Vagina (tissue), 2 donors: ENCODE data around the gene SMAP1. TPM values are rescaled to one million over a fixed set of nuclear protein-coding genes. Genes with fewer than 3 reads are reported as not detected.

Experiments used
- DNase-seq, 2 donors: peaks; one replicate each; pipeline ENCODE4 v3.0.0-alpha.2; 2017; ENCODE audit errors: extremely low spot score in 2 of 2
- H3K27ac ChIP-seq: fragments of 200-600 bp; sonication (generic); one replicate; pipeline ENCODE4 v1.5.1; 2019
- H3K27me3 ChIP-seq: fragments of 200-600 bp; sonication (generic); one replicate; pipeline ENCODE4 v1.5.1; 2019
- H3K36me3 ChIP-seq, 2 donors: fragments of 200-600 bp; sonication (generic); one replicate each; pipeline ENCODE4 v1.5.1; 2017 to 2019
- H3K4me1 ChIP-seq: fragments of 200-600 bp; sonication (generic); one replicate; pipeline ENCODE4 v1.5.1; 2019
- H3K4me3 ChIP-seq, 2 donors: fragments of 200-600 bp; sonication (generic); 1 replicate in 1 of 2; 2 replicates in 1 of 2; pipeline ENCODE4 v1.5.1; 2016 to 2019
- H3K9me3 ChIP-seq: fragments of 200-600 bp; sonication (generic); one replicate; pipeline ENCODE4 v1.5.1; 2019
- CTCF ChIP-seq, 3 experiments: fragments of 450-650 bp in 2 of 3; fragments of 200-600 bp in 1 of 3; sonication (generic) in 1 of 3; IDR thresholded peaks; one replicate each; pipeline ENCODE4 v1.5.1; 2017 to 2019; ENCODE audit warnings: antibody characterized with exemption in 3 of 3, mild to moderate bottlenecking in 2 of 3, moderate library complexity in 2 of 3
- POLR2A ChIP-seq, 2 donors: fragments of 450-650 bp; IDR thresholded peaks; one replicate each; pipeline ENCODE4 v1.6.1; 2017; ENCODE audit warnings: antibody characterized with exemption in 2 of 2, mild to moderate bottlenecking in 2 of 2, moderate library complexity in 2 of 2
- POLR2AphosphoS5 ChIP-seq, 2 donors: sonication (generic); formaldehyde crosslinking; IDR thresholded peaks; one replicate each; pipeline ENCODE4 v1.9.0; 2017; ENCODE audit warnings: antibody characterized with exemption in 2 of 2, mild to moderate bottlenecking in 2 of 2, low read depth in 1 of 2; ENCODE audit not compliant: insufficient read depth in 1 of 2
- intact Hi-C: fragments of 100-400 bp; cut with DNase I; formaldehyde crosslinking; loops from one replicate; pipeline ENCODE4 v1.15.1; 2023
- total RNA-seq: library from RNA; depleted of rRNA; stranded (reverse); fragments of >200 nt; gene quantifications from one replicate; pipeline ENCODE4 v1.2.3, GENCODE V29; 2016

SMAP1 gene
- total RNA-seq, 1 donor from 2014 or later, result 26.3 TPM

DNA sequence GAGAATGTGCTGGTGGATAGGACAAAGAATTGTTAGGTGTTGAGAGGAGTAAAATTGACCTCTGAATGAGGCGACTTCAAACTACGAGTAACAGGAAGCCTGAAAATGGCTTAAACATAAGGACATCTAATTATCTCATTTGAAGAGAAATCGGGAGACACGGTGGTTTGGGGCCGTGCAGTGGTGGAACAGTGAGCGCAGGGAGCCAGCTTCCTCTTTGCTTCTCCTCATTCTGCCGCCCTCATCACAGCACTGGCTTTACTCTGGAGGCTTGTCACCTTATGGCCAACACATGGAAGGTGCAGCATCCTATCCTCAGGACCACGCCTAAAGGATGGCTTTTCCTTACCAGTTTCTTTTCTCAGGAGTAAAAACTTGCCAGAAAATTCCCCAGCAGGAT lies 174.9 kb downstream of the SMAP1 start:
- H3K36me3 ChIP-seq, result no peaks in the 10 kb centered on the region
- H3K4me3 ChIP-seq, result no peak overlapping the region
- TF ChIP-seq POLR2AphosphoS5 (IDR thresholded peaks at IDR 0.05; ENCODE audit: insufficient read depth in 1 of 2, low read depth in 1 of 2) (no peak), CTCF (IDR thresholded peaks at IDR 0.05) (no peak), POLR2A (IDR thresholded peaks at IDR 0.05) (no peak)
- intact Hi-C loops, result no loop called here
- no peak overlapping the region for H3K27ac ChIP-seq
- H3K9me3 ChIP-seq, result no peaks in the 10 kb centered on the region
- H3K27me3 ChIP-seq, result no peaks in the 10 kb centered on the region
- no peak for DNase-seq
- no peaks in the 10 kb centered on the region for H3K4me1 ChIP-seq

- H3K27me3 ChIP-seq, result no peaks in the 10 kb centered on the region
- intact Hi-C loops, result no loop called here
- no peak overlapping the region for H3K4me3 ChIP-seq
- TF ChIP-seq POLR2AphosphoS5 (IDR thresholded peaks at IDR 0.05; ENCODE audit: insufficient read depth in 1 of 2, low read depth in 1 of 2), result no peak
- no peak for TF ChIP-seq POLR2A (IDR thresholded peaks at IDR 0.05)
- TF ChIP-seq CTCF (IDR thresholded peaks at IDR 0.05), result no peak
- H3K36me3 ChIP-seq, result no peaks in the 10 kb centered on the region
- DNase-seq, result no peak
- H3K27ac ChIP-seq, result no peak overlapping the region
- H3K9me3 ChIP-seq, result no peaks in the 10 kb centered on the region
- H3K4me1 ChIP-seq, result no peaks in the 10 kb centered on the region
Observed at GRCh38 chr6:70843328-70843918, 175.7 kb downstream of the SMAP1 start.

GRCh38 chr6:70844301-70844700 lies 176.6 kb downstream of the SMAP1 start:
- H3K27ac ChIP-seq, result no peak overlapping the region
- DNase-seq, result no peak
- TF ChIP-seq POLR2A (IDR thresholded peaks at IDR 0.05) (no peak), CTCF (IDR thresholded peaks at IDR 0.05) (no peak), POLR2AphosphoS5 (IDR thresholded peaks at IDR 0.05; ENCODE audit: insufficient read depth in 1 of 2, low read depth in 1 of 2) (no peak)
- H3K9me3 ChIP-seq, result no peaks in the 10 kb centered on the region
- no peaks in the 10 kb centered on the region for H3K27me3 ChIP-seq
- H3K36me3 ChIP-seq, result no peaks in the 10 kb centered on the region
- no peak overlapping the region for H3K4me3 ChIP-seq
- intact Hi-C loops, result no loop called here
- H3K4me1 ChIP-seq, result no peaks in the 10 kb centered on the region

DNA sequence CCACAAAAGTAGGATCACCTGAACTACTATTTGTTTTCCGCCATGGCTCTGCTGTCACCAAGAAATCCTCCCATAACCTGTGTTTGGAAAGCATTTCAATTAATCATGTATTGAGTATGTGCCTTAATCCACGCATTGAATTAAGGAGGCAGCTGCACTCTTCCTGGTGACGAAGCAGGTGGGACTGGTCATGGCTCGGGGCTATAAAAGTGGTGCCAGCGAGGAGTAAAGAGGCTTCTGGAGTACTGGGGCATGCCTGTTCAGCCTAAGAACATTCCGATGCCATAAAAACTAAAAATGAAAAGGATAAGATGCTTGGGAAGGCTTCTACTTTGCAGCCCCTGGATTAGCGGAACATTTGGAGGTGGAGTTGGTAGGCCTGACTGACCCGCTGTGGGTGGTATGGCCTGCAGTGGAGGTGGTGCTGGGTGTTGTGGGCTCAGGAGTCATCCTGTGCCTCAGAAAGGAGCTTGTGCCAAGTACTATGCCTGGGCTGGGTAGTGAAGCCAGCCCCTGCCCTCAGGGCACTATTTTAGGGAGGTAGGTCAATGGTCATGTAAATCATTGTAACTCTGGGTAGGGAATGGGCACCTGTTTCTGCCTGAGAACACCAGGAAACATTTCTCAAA lies 178.6 kb downstream of the SMAP1 start:
- no peaks in the 10 kb centered on the region for H3K9me3 ChIP-seq
- no peak overlapping the region for H3K4me3 ChIP-seq
- H3K27me3 ChIP-seq, result no peaks in the 10 kb centered on the region
- no peak for DNase-seq
- TF ChIP-seq POLR2AphosphoS5 (IDR thresholded peaks at IDR 0.05; ENCODE audit: insufficient read depth in 1 of 2, low read depth in 1 of 2) (no peak), CTCF (IDR thresholded peaks at IDR 0.05) (no peak), POLR2A (IDR thresholded peaks at IDR 0.05) (no peak)
- H3K4me1 ChIP-seq, result no peaks in the 10 kb centered on the region
- intact Hi-C loops, result no loop called here
- H3K36me3 ChIP-seq, result no peaks in the 10 kb centered on the region
- H3K27ac ChIP-seq, result no peak overlapping the region
